Common myeloid progenitor, CD34-positive (primary cell): Measurements from ENCODE around the gene SRRM4.

Experiments used
- CTCF ChIA-PET: fragments of 350-600 bp; sonication (Branson Sonifier 250); formaldehyde crosslinking; loops from one replicate; lab custom pipeline; 2021; ENCODE audit warnings: antibody characterized with exemption; lab: Charles Lee
- POLR2A ChIA-PET: fragments of 350-600 bp; sonication (Branson Sonifier 250); formaldehyde crosslinking; loops from one replicate; lab custom pipeline; 2021; ENCODE audit warnings: antibody characterized with exemption; lab: Charles Lee
- DNase-seq, 3 donors: peaks; one replicate each; pipeline versions ENCODE4 v3.0.0 to v3.0.0-alpha.2; 2013
- H3K27ac ChIP-seq, 2 experiments: 1 replicate in 1 of 2; 2 replicates in 1 of 2; pipeline ENCODE4 v1.7.0; 2013; ENCODE audit warnings: inconsistent platforms in 2 of 2, low read length in 2 of 2, mild to moderate bottlenecking in 2 of 2, low read depth in 1 of 2, moderate library complexity in 1 of 2; ENCODE audit not compliant: severe bottlenecking in 2 of 2, insufficient read depth in 1 of 2, poor library complexity in 1 of 2
- H3K27me3 ChIP-seq, 5 experiments: replicated peaks in 2 of 5; 1 replicate in 3 of 5; 2 replicates in 2 of 5; pipeline versions ENCODE4 v1.6.1 to v1.7.0; 2013; ENCODE audit warnings: low read length in 4 of 5, mild to moderate bottlenecking in 2 of 5, moderate library complexity in 2 of 5, inconsistent platforms in 1 of 5; ENCODE audit not compliant: insufficient read depth in 5 of 5, control insufficient read depth in 4 of 5
- H3K36me3 ChIP-seq, 4 experiments: 1 replicate in 2 of 4; 2 replicates in 2 of 4; pipeline versions ENCODE4 v1.6.1 to v1.7.0; 2013; ENCODE audit warnings: low read length in 3 of 4, control low read depth in 1 of 4, mild to moderate bottlenecking in 1 of 4; ENCODE audit not compliant: control insufficient read depth in 4 of 4, insufficient read depth in 4 of 4
- H3K4me1 ChIP-seq, 4 experiments: 1 replicate in 3 of 4; 2 replicates in 1 of 4; pipeline versions ENCODE4 v1.6.1 to v1.7.1; 2013; ENCODE audit warnings: low read length in 3 of 4, mild to moderate bottlenecking in 3 of 4, control low read depth in 1 of 4, inconsistent platforms in 1 of 4, moderate library complexity in 1 of 4; ENCODE audit not compliant: control insufficient read depth in 4 of 4, insufficient read depth in 4 of 4; ENCODE audit errors: control extremely low read depth in 1 of 4
- H3K4me3 ChIP-seq, 7 experiments: 1 replicate in 4 of 7; 2 replicates in 3 of 7; pipeline versions ENCODE4 v1.5.1 to v1.7.0; 2013; ENCODE audit warnings: mild to moderate bottlenecking in 7 of 7, low read length in 6 of 7, moderate library complexity in 6 of 7, inconsistent platforms in 2 of 7, low read depth in 2 of 7, control low read depth in 1 of 7; ENCODE audit not compliant: insufficient read depth in 4 of 7, control insufficient read depth in 1 of 7; ENCODE audit errors: extremely low read depth in 1 of 7
- H3K9me3 ChIP-seq, 5 experiments: 1 replicate in 4 of 5; 2 replicates in 1 of 5; pipeline versions ENCODE4 v1.6.1 to v1.7.1; 2013; ENCODE audit warnings: low read length in 4 of 5, mild to moderate bottlenecking in 2 of 5, inconsistent platforms in 1 of 5, low read depth in 1 of 5, moderate library complexity in 1 of 5; ENCODE audit not compliant: control insufficient read depth in 4 of 5, insufficient read depth in 2 of 5; ENCODE audit errors: control extremely low read depth in 1 of 5
- WGBS: methylation state at CpG from one replicate; pipeline ENCODE4 v1.1.5; 2013; ENCODE audit not compliant: insufficient coverage; 5-methylcytosine and 5-hydroxymethylcytosine counted together

Gene SRRM4

DNA sequence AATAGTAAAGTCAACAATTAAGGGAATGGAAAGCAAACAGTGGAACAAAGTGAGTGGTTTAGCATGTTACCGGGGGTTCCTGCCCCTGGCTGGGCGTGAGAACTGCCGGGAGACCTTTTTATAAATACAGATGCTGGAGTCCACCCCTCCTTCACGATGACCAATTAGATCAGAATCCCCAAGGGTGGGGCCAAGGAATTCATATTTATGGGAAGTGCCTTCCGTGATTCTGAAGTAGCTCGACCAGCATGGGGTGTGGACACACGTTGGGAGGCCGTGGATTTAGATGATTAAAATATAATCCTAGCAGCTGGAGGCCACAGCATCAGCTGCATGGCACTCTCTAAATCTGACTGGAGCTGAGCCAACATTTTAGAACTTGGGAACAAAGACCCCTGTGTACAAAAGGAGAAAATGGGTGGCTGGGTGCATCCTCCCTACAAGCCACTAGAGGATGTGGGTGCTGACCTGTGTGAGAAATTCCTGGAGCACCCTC, 87.9 kb downstream of the SRRM4 start:
- WGBS, result 27% methylated on average over 7 of the region's 8 CpGs
- POLR2A ChIA-PET, result no interaction called here

GRCh38 chr12:119071176-119071575, 89.8 kb downstream of the SRRM4 start:
- CTCF ChIA-PET, result no interaction called here
- H3K4me1 ChIP-seq, result no peaks in the 10 kb centered on the region
- DNase-seq, result no peak
- H3K9me3 ChIP-seq, result no peaks in the 10 kb centered on the region
- H3K27ac ChIP-seq, result no peak overlapping the region
- H3K27me3 ChIP-seq, result peaks cover 0 to 16% (median 2%) of the 10 kb centered on the region in 5 experiments
- H3K4me3 ChIP-seq, result no peak overlapping the region
- no peaks in the 10 kb centered on the region for H3K36me3 ChIP-seq
- WGBS, result 93% methylated on average over 5 of the region's 6 CpGs
- POLR2A ChIA-PET, result no interaction called here

More for the DNA sequence above, 87.9 kb downstream of the SRRM4 start:
- no peaks in the 10 kb centered on the region for H3K9me3 ChIP-seq
- peaks cover 0 to 16% (median 2%) of the 10 kb centered on the region in 5 experiments for H3K27me3 ChIP-seq
- no peak overlapping the region for H3K27ac ChIP-seq
- DNase-seq, result no peak
- no peaks in the 10 kb centered on the region for H3K4me1 ChIP-seq
- no peaks in the 10 kb centered on the region for H3K36me3 ChIP-seq
- CTCF ChIA-PET, result no interaction called here
- H3K4me3 ChIP-seq, result no peak overlapping the region

DNA sequence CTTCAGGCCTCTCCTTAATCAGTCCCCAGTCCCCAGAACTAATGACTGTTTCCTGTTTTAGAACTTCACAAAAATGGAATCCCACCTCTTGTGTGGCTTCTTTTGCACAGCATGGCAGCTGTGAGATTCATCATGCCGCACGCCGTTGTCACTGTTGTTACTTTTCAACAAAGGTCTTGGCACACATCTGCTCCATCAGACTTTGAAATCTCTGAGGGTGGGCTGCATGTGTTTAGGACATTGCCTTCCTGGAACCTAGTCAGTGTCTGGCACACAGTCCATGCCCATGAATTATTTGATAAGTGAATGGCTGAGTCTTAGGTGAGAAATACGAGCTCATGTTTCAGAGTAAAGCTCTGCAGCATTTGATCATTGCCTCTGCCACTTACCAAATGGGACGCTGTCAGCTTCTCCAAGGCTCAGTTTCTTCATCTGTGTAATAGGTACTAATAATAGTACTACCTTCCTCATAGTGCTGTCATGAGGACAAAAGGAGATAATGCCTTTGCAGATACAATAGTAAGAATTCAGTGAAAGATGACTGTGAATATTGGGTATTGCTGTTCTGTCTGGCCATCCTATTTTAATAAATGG, 90.4 kb downstream of the SRRM4 start:
- DNase-seq, result no peak
- no peaks in the 10 kb centered on the region for H3K4me1 ChIP-seq
- ChIA-PET POLR2A (no interaction called here), CTCF (interaction anchor here (1.2 kb wide), 1 partner anchor 10 kb away, joined by 4 read pairs; no protein-coding TSS in a partner anchor)
- H3K27ac ChIP-seq, result no peak overlapping the region
- H3K4me3 ChIP-seq, result no peak overlapping the region
- peaks cover 0 to 16% (median 2%) of the 10 kb centered on the region in 5 experiments for H3K27me3 ChIP-seq
- no peaks in the 10 kb centered on the region for H3K9me3 ChIP-seq
- WGBS, result 98% methylated on average over 4 of the region's 5 CpGs
- H3K36me3 ChIP-seq, result no peaks in the 10 kb centered on the region

- ChIA-PET CTCF (interaction anchor here (1.2 kb wide), 1 partner anchor 10 kb away, joined by 4 read pairs; no protein-coding TSS in a partner anchor), POLR2A (no interaction called here)
- no peaks in the 10 kb centered on the region for H3K4me1 ChIP-seq
- no peaks in the 10 kb centered on the region for H3K9me3 ChIP-seq
- no peak overlapping the region for H3K4me3 ChIP-seq
- H3K27me3 ChIP-seq, result peaks cover 0 to 16% (median 2%) of the 10 kb centered on the region in 5 experiments
- DNase-seq, result no peak
- no peaks in the 10 kb centered on the region for H3K36me3 ChIP-seq
- WGBS, result 81% methylated on average over 6 of the region's 6 CpGs
- H3K27ac ChIP-seq, result no peak overlapping the region
These were observed 91.1 kb downstream of the SRRM4 start for GRCh38 chr12:119072440-119072839.

GRCh38 chr12:119075222-119075787, 94.0 kb downstream of the SRRM4 start:
- 60% methylated on average over 3 of the region's 3 CpGs for WGBS
- CTCF ChIA-PET, result no interaction called here

GRCh38 chr12:119075918-119076317, 94.6 kb downstream of the SRRM4 start:
- Histone ChIP-seq H3K4me3 (no peak overlapping the region), H3K36me3 (no peaks in the 10 kb centered on the region), H3K9me3 (peaks cover 0 to 1% (median 0%) of the 10 kb centered on the region in 5 experiments), H3K27ac (no peak overlapping the region), H3K4me1 (no peaks in the 10 kb centered on the region), H3K27me3 (peaks cover 0 to 5% (median 0%) of the 10 kb centered on the region in 5 experiments)
- CTCF ChIA-PET, result no interaction called here
- 100% methylated on average over 2 of the region's 2 CpGs for WGBS
- no peak for DNase-seq
- POLR2A ChIA-PET, result no interaction called here

More at GRCh38 chr12:119075222-119075787, 94.0 kb downstream of the SRRM4 start:
- Histone ChIP-seq H3K27me3 (peaks cover 0 to 2% (median 0%) of the 10 kb centered on the region in 5 experiments), H3K9me3 (peaks cover 0 to 1% (median 0%) of the 10 kb centered on the region in 5 experiments), H3K27ac (no peak overlapping the region), H3K36me3 (no peaks in the 10 kb centered on the region), H3K4me1 (no peaks in the 10 kb centered on the region), H3K4me3 (no peak overlapping the region)
- DNase-seq, result no peak
- POLR2A ChIA-PET, result no interaction called here

- no peak overlapping the region for H3K4me3 ChIP-seq
- H3K4me1 ChIP-seq, result no peaks in the 10 kb centered on the region
- 87% methylated on average over 6 of the region's 8 CpGs for WGBS
- peaks cover 0 to 1% (median 0%) of the 10 kb centered on the region in 5 experiments for H3K9me3 ChIP-seq
- no peak for DNase-seq
- H3K36me3 ChIP-seq, result no peaks in the 10 kb centered on the region
- no peak overlapping the region for H3K27ac ChIP-seq
- CTCF ChIA-PET, result no interaction called here
- POLR2A ChIA-PET, result no interaction called here
- H3K27me3 ChIP-seq, result peaks cover 0 to 13% (median 0%) of the 10 kb centered on the region in 5 experiments
These were observed 98.2 kb downstream of the SRRM4 start for GRCh38 chr12:119079530-119079929.
